Fibroblast of mammary gland (primary cell): ENCODE results near the gene DCAF8L1.
A peak's percentile ranks its signal among the peaks of the same experiment; 100 is the strongest.
"Not testable (repeated sequence)": the region's sequence is repeated elsewhere in the genome, so short reads cannot be mapped to it uniquely, and the experiment has no call there.

Experiments
- DNase-seq: peaks from one replicate; pipeline ENCODE4 v3.0.0-alpha.2; 2010; ENCODE audit warnings: low read depth
- H3K4me3 ChIP-seq: 2 replicates; pipeline ENCODE4 v1.5.1; 2011; ENCODE audit warnings: low read depth, mild to moderate bottlenecking, low read length, moderate library complexity; ENCODE audit not compliant: control insufficient read depth
- TF ChIP-seq, protein P1 (sequence below): conservative IDR thresholded peaks from 2 replicates; pipeline ENCODE4 v1.5.1; 2011; ENCODE audit warnings: low read depth, low read length, inconsistent platforms; ENCODE audit not compliant: control insufficient read depth, insufficient read depth

DCAF8L1 gene

GRCh38 chrX:27996132-27996531, 14.9 kb upstream of the DCAF8L1 start:
- H3K4me3 ChIP-seq = no peak overlapping the region
- no peak for DNase-seq
- TF ChIP-seq, protein P1, sequence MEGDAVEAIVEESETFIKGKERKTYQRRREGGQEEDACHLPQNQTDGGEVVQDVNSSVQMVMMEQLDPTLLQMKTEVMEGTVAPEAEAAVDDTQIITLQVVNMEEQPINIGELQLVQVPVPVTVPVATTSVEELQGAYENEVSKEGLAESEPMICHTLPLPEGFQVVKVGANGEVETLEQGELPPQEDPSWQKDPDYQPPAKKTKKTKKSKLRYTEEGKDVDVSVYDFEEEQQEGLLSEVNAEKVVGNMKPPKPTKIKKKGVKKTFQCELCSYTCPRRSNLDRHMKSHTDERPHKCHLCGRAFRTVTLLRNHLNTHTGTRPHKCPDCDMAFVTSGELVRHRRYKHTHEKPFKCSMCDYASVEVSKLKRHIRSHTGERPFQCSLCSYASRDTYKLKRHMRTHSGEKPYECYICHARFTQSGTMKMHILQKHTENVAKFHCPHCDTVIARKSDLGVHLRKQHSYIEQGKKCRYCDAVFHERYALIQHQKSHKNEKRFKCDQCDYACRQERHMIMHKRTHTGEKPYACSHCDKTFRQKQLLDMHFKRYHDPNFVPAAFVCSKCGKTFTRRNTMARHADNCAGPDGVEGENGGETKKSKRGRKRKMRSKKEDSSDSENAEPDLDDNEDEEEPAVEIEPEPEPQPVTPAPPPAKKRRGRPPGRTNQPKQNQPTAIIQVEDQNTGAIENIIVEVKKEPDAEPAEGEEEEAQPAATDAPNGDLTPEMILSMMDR = no peak

DNA sequence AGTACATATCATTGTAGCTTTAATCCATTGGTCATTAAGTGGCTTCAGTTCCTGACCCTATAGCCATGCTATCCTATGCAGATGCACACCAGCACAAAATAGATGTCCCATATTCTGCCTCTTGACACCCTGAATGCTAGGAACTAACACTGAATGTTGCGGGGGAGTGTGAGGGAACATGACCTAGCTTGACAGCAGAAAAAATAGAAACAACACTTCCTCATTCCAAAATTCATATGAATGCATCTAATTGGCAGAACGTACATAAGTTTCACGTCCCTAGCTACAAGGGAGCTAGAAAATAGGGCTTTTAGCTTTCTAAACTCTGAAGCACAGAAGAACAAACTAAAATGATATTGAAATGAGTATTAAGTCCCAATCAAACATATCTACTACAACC, 14.4 kb upstream of the DCAF8L1 start:
- TF ChIP-seq, protein P1 = no peak
- no peak for DNase-seq
- H3K4me3 ChIP-seq = no peak overlapping the region

GRCh38 chrX:27987862-27988646, 6.8 kb upstream of the DCAF8L1 start:
- TF ChIP-seq, protein P1 = no peak
- DNase-seq = no peak
- no peak overlapping the region for H3K4me3 ChIP-seq

DNA sequence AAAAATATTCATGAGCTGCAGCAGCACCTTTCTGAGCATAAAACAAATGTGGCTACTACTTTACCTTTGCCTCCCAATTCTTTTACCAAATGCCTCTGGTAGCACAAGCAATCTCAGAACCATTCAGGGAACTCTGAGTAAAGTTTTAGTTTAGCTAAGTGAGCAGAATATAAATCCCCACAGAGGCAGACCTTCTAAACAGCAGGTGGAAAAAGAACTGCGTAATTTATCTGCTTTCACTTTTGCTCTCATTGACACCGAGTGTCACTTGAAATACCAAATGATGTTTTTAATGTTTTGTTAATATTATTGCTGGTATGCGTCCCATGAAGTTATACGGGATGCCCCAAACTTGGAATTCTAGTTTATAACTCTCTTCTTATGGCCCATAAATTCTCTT, 4.3 kb downstream of the DCAF8L1 start:
- H3K4me3 ChIP-seq, DNase-seq: not testable (repeated sequence)

GRCh38 chrX:27976284-27976683, 5.0 kb downstream of the DCAF8L1 start:
- DNase-seq = peak; percentile 33
- TF ChIP-seq, protein P1 = no peak

DNA sequence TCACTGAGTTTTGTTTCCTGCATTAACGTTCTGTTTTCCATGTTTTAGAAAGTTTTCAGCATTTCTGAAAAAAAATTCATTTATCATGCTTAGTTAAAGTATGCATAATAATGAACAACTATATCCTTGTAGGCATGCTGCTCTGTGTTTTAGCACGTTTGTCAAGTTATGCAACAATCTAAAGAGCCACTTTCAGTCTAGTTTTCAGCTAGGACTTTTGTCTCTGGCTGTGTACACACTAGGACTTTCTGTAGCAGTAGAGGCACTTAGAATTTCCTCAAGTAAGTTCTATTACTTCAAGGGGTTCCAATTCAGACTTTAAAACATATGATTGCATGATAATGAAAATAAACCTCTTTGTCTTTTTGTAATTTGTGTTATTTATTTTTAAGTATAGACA, 12.4 kb downstream of the DCAF8L1 start:
- DNase-seq = no peak
- H3K4me3 ChIP-seq = no peak overlapping the region
- TF ChIP-seq, protein P1 = no peak

More at GRCh38 chrX:27976284-27976683, 5.0 kb downstream of the DCAF8L1 start:
- H3K4me3 ChIP-seq = no peak overlapping the region

GRCh38 chrX:27968352-27968751, 12.9 kb downstream of the DCAF8L1 start:
- DNase-seq = no peak
- no peak overlapping the region for H3K4me3 ChIP-seq
- TF ChIP-seq, protein P1 = no peak
